MV-4-11 (cell line): ENCODE results near the gene CTNNA2.

ENCODE experiments used
- DNase-seq: peaks from one replicate; lab custom pipeline; 2025; lab: John Stamatoyannopoulos, UW

Gene CTNNA2

DNA sequence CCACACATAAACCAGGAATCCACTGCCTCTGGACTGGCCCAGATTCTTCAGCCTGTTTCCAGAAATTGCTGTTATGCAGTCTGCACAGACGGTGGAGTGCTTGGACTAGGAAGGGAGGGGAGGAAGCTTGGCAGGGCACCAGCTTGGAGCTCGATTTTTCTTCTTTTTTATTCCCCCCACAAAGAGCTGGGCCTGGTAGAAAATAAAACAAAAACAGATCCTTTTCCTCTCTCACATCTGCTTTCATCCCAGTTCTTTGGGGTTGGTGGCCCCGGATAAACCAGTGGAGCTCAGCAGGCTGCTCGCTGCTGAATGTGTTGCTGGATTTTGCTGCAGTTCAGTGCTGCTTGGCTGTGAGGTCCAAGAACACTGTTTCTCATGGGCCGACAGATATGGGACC lies 775.7 kb downstream of the CTNNA2 start:
- DNase-seq, result no peak

DNA sequence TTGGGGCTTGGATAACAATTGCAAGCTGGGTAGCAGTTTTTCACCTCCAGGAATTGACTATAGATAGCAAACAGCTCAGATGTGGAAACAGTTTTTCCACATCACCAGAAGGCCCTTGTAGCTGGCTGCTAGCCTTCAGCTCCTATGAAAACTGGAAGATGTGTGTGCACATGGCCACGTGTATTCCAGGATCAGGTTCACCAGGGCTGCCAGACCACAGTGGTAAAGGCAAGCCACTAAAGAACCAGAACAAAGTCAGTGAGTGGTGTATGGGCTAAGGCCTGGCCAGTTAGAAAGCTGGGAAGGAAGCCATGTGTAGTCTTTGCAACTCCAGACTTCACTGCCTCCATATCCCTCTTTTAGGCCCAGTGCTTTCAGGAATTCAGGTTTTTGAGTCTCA lies 778.8 kb downstream of the CTNNA2 start:
- no peak for DNase-seq

DNA sequence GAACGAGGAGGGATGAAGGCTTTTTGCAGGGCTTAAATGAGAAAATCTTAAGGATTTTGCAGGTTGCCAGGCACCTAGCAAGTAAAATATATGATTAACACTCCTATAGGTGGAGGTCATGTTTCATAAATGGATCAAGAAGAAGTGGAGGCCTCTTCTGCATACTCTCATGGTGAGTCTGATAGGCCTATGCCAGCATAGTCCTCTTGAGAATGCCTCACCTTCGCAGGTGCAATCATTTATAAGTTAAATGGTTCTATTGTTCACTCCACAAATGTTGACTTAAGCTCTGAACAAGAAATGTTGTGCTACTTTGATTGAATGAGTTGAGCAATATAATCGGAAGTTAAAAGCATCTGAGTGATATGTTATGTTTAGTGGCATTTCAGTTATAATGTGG lies 779.6 kb downstream of the CTNNA2 start:
- no peak for DNase-seq

DNA sequence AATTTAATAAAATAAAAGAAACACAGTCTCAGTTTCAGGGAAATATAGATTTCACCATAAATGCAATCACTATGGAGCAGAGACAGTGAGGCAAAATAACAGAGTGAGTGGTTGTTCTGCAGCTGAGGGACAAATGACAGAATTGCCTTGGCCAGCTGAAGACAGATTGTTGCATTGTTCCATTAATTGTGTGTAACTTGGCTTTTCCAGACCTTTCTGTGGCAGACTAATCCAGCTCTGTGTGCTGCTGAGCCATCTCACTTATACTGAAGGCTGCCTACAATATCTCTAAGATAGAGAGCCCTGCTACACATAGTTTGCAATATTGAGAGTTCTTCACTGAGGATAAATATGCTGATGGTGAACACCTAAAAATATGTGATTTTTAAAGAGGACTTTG lies 780.2 kb downstream of the CTNNA2 start:
- DNase-seq, result no peak

DNA sequence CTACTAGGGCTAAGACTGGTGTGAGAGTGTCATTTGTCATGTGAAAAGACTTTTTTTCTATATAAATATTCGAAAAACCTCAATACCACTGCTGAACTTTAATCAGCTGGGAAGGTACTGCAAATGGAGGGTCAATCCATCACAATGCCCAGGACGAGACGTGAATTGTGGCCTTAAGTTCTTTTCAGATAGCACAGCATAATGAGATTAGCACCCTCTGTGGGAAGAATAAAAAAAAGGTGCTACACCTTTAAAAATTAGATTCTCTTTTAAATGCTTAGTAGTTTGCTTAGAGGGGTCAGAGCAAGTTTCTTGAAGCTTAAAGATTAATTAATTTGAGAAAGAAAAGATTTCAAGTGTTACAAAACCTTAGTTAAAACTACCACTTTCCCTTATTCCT lies 786.1 kb downstream of the CTNNA2 start:
- no peak for DNase-seq

DNA sequence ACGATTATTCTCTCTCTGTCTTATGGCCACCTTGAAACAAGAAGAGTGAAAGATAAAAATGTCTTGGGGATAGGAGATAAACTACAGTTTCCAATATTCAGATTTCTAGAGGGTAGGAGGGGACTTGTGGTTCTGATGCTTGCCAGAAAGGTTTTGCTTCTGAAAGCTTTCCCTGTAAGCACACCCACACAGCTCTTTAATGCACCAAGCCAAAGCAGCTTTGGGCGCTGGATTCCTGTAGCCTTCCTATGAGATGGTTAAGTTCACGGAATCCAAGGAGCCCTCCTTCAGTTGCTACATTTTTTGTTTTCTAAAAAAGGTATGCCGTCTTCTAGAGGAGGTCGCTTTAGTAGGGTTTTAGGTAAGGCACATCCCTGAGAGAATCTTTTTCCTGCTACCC lies 786.8 kb downstream of the CTNNA2 start:
- no peak for DNase-seq

DNA sequence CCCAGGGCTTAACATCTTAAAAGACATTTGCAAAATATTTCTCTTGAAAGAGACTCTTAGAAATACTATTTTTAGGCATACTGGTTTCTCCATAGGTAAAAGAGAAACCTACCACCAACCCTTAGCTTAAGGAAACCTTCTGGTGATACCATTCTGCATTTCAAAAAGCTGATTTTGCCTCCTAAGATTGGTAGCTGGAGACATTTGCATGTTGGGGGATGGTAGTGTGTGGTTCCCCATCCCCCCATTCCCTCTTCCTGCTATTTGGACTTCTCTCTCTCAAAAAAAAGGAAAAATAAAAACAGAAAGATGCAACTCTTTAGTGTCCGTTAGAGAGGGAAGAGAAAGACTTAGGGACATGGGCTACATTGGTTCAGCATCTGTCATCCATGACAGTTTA lies 787.5 kb downstream of the CTNNA2 start:
- no peak for DNase-seq

DNA sequence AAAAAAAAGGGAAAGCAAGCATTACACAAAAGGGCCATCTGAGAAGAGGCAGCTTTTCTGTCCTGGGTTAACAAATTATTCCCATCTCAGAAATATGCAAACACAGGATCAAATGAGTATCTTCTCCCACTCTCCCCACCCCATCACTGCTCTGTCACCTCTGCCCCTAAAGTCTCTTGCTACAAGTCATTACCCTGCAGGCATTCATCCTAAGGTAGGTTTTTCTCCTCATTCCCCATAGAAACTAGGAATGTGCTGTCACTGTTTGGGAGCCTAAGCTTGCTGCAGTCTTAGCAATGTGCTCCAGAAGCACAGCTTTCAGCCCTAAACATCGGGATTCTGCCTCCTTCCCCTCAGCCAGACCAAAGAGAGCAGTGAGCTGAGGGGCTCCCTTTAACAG lies 788.1 kb downstream of the CTNNA2 start:
- no peak for DNase-seq

DNA sequence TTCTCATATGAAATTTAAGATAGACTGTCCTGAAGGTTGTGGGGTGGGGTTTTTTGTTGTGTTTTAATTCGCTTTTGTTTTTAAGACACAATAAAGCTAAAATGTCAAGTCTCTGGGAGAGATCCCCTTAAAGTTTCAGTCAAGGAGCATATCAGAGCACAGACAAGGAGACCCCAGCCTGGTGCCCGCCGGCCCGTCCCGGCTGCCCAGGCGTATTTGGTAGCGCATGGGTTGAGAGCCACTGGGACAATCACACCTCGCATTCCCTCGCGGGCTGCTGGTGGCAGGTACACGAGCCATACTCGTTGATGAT lies 789.1 kb downstream of the CTNNA2 start:
- no peak for DNase-seq

DNA sequence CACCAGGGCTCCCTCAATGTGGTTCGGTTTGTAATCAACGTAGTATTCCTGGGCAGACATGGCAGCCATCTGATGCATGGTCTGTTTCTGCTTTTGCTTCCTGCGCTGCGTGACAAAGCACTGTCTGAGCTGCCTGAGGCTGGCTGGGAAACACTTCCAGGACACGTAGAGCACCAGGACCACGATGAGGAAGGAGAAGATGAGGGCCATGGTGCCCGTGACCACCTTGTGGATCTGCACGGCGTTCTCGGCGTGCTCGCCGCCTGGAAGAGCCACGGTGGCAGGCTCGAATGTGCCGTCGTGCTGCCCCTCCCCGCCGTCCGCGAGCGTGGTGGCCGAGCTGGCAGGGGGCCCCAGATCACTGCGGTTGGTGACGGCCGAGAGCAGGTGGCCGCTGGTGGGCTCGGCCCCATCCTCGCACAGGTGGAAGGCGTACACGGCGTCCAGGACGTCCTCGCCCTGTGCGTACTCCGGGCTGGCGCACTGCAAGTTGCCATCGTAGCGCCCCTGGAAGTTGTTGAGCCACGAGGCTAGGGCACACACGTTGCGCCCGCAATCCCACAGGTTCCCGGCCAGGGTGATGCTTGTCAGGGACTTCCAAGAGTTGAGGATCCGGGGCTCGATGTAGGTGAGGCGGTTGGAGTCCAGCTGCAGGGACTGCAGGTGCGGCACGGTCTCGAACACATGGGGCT lies 789.6 kb downstream of the CTNNA2 start:
- DNase-seq, result no peak

DNA sequence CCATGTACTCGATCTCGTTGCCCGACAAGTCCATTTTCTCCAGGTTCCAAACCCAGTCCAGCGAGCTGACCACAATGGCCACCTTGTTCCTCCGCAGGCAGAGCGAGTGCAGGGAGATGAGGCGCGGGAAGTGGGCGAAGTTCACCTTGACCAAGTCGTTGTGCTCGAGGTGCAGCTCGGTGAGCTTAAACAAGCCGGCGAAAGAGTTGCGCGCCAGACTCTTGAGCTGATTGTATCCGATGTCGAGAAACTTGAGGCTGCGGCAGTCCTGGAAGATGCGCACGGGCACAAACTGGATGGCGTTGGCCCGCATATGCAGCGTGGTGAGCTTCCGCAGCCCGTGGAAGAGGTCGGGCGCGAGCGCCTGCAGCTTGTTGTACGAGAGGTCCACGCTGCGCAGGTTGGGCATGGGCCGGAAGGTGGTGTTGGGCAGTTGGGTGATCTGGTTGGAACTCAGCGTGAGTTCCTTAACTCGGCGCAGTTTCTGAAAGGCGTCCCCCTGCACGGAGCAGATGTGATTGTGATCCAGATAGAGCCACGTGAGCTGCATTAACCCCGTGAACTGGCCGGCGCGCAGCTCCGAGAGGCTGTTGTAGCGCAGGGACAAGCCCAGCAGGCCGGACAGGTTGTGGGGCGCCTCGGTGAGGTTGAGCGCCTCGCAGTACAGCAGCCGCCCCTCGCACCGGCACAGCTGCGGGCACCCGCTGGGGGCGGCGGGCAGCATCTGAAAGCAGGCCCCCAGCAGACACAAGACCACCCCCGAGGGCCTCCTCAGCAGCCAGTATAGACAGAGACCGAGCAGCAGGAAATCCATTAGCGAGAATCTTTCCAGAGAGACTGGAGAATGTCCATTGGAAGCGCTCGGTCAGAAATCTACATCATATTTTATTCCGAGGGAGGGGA lies 790.4 kb downstream of the CTNNA2 start:
- DNase-seq, result no peak

DNA sequence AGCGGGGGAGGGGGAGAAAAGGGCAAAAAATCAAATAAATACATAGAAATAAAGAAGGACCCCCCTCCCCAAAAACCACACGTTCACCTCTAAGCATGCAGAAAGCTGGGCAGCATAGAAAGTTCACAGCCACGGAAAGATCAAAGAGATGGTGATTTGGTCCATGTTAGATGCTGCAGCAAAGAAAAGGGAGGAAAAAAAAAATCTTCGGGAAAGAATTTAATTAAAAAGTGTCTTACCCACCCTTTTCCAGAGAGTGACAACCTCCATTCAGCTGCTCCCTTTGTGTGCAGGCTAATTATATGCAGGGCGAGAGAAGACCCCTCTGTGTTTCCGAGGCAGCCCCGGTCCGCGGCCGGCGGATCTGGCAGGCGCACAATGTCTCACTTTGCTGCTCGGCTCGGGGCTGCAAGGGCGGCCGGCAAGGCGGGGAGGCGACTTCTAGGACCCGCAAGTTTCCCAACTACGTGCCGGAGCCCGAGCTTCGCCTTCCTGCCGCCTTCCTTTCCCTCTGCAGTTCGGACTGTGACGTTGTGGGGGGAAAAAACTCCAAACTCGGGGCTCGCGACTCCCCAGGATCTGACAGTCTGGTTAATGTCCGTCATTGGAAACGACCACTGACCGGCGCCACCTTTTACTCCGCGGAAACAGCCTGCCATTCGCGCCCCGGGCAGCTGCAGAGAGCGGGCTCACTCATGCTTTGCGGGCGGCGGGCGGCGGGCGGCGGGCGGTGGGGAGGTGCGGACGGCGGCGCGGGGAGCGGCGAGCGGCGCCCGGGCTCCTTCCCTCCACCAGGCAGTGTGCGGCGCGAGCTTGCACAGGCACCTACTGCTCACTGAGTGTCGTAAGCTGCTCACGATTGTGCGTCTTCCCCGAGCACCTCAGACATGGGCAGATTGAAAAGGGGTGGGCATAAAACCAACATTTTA lies 791.3 kb downstream of the CTNNA2 start, which contains the start of gene LRRTM1:
Gene LRRTM1 (minus strand): TSS at position 844 of the 929 bp plus-strand sequence. CDS start 933 bp downstream, outside the sequence.
- DNase-seq, result no peak

DNA sequence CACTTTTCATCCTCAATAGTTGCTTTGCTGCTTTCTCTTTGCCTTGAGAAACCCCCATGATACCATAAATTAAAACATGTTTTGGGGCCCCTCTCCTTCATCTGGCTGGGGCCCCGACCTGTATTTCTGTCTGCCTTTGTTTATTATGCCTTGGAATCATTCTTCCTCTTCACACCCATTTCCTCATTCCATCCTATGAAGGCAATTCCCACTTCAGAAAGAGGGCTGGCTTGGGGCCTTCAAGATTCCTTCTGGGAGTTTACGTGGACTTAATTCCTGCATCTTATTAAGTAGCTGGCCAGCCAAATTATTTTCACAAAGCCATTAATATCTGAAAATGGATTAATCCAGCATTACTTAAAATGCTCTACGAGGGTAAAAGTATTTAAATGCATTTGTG lies 798.5 kb downstream of the CTNNA2 start:
- no peak for DNase-seq

DNA sequence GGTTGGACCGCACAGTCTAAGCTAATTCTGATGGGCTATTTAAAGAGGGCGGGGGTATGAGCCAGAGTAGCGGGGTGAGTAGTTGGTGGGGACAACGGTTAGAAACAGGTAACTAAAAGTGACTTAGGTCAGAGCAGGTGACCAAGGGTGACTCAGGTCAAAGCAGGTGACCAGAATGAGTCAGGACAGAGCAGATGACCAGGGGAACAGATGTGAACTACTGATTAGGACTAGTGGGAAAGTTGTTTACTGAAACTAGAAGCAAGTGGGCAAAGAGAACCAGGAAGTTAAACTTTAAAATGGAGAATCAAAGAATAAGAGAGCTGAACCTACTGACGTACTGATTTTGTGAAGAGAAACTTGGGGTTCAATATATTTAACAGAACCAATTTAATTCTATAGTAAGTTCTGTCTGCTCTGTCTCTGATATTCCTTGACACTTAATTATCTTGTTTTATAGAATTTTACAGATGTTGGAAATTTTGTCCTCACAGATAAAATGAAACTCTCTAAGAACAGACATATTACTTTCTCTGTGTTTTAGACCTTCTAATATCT lies 799.5 kb downstream of the CTNNA2 start:
- no peak for DNase-seq

DNA sequence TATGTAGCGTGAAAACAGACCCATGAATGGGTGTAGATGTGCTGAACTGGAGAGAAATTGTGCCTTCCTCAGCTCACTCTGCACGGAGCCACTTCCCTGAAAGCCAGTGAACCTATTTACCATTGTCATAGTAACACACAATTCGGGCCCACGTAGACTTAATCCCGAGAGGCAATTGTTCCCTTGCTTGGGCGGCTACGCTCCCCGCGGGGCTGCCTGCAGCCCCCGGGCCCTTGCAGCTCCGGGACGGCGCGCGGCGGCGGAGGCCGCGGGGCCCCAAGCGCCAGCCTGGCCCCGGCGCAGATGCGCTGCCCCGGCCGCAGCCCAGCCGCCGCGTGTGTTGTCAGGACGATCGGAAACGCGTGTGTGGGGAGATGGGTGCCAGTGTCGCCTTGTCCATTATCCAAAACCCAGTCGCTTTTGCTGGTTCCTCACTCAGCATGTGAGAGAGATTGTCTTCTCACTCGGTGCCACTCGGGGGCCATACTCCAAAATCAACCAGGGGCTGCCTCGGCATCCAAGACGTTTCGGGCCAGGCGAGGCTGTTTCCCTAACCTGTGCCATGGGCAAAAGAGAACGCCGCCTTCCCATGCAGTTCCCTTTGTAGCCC lies 809.6 kb downstream of the CTNNA2 start:
- DNase-seq, result no peak

DNA sequence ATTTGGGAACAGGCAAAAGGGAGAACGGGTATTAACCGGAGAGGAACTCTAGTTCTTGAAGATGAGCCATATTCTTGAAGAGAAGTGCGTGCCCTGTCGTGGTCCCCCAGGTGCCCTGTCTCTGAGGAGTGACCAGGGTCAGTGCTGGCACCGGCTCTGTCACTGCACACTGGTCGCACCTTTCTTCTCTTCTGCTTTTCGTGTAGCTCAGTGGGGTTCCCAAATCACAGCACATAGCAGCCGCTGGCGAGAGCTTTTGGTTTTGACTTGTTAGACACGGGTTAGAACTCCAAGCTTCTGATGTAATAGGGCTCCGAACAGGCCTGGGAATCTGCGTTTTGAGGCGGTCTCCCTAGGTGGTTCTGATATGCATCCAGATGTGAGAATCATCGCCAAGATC lies 810.1 kb downstream of the CTNNA2 start:
- DNase-seq, result no peak

DNA sequence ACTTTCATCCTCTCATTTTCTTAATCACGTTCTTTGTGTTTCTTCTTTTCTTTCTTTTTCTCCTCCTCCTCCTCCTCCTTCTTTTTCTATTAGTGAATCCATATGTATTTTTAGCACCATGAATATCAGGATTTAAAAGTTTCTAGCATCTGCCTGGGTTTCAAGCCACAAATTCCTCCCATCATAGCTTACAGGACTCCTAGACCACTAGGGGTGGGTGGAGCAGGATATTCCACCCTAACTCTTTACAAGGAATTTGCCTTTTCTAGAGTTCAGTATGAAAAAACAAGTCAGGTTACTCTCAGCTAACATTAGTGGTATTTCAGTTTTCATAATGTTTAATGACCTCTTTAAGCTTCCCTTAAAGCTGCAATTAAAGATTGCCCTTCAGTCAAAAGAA lies 810.8 kb downstream of the CTNNA2 start:
- no peak for DNase-seq

DNA sequence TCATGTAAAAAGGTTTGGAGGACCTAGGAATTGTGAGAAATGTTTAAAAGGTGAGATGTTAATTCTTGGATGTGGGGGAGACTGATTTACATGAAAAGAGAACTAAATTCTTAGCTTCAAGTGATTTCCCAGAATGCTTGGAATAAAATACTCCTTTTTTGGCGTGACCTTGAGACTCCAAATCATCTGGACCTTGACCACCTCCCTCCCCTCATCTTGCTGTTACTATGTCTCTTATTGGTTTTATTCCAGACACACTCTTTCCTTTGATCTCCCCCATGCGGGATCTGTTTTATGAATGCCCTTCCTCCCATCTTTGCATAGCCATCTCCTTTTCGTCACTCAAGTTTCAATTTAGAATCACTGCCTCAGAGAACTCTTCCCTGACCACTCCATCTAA lies 811.7 kb downstream of the CTNNA2 start:
- DNase-seq, result no peak

DNA sequence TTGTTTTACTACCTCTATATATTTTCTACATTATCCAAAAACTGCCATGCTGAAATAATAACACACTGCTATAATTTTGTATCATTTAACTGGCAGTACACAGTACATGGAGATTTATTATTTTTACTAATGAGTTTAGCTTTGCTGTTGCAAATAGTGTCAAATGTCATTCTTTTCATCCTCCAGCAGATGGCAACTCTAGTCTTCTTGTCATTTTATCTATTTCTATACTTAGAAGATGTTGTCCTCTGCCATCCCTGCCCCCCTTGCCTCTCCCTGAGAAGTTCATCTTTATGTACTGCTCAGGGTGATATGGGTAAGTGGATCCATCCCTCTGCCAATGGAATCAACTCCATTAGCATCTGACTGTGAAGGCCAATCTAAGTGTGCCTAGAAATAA lies 813.4 kb downstream of the CTNNA2 start:
- no peak for DNase-seq

DNA sequence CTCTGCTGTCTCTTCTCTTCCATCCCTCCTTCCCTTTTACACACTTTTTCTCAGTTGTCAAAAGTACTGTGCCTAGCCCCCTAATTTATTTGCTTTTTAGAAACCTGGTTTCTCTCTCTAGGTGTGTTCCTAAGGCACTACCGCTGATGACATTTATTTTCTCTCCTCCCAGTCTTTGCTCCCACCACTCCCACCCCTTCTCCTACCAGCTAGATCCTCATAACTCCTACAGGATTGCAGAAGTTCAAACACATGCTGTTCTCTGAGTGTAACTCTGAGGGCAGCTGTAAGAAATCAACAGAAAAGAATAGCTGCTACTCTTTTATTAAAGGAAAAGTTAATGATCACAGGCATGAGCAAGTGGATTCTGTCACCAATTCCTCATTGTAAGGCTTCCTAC lies 814.0 kb downstream of the CTNNA2 start:
- DNase-seq, result no peak

DNA sequence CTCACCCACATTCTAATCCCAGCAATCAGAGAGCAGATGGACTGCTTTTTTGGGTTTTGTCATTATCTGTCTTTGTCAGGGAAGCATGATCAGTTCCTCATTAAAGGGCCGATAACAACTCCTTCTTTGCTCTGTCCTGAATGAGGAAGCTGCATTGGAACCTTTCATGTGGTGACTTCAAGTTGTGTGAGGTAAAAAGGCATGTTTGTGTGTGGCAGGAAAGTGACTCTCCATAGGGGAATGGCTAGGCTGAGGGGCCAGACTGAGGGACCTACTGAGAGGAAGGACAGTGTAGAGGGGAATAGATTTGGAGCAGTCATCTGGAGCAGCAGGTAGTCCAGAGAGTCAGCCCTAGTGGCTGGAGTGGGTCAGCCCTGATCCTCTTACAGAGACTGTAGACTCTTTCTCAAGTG lies 815.3 kb downstream of the CTNNA2 start:
- DNase-seq, result no peak

DNA sequence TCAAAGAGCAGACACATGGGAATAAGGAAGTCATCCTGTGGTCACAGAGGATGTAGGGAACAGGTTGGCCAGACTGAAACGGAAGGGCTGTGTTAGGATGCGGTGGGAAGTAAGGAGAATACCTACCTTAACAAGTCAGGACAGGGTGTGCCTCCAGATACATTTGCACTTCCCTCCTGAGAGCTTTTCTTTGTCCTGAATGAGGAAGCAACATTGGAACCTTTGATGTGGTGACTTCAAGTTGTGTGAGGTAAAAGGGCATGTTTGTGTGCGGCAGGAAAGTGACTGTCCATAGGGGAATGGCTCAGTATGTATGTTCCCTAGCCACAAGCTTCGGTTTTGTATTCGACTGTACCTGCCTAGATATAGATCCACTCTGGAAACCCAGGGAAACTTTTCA lies 816.6 kb downstream of the CTNNA2 start:
- DNase-seq, result no peak
